SU-DHL-6 (cell line): ENCODE data around the gene TRIM7.

Experiments
- H2AFZ ChIP-seq: fragments of 200-600 bp; sonication (generic); 2 replicates; pipeline ENCODE4 v1.6.1; 2014; ENCODE audit warnings: low read depth, mild to moderate bottlenecking, moderate library complexity, mixed read lengths, antibody characterized with exemption, low read length; ENCODE audit not compliant: severe bottlenecking
- H3F3A ChIP-seq: fragments of 200-600 bp; shearing (Covaris generic); 2 replicates; pipeline ENCODE4 v1.6.0; 2016; ENCODE audit warnings: antibody characterized with exemption, mild to moderate bottlenecking; ENCODE audit not compliant: insufficient read depth
- H3K27ac ChIP-seq: fragments of 200-600 bp; sonication (generic); 2 replicates; pipeline ENCODE4 v1.5.1; 2016; ENCODE audit warnings: low read depth, mild to moderate bottlenecking, low read length, moderate library complexity, mixed read lengths
- H3K27me3 ChIP-seq: fragments of 200-600 bp; sonication (generic), shearing (Covaris generic); 2 replicates; pipeline ENCODE4 v1.6.0; 2014; ENCODE audit warnings: mild to moderate bottlenecking, low read length
- H3K36me3 ChIP-seq: fragments of 200-600 bp; sonication (generic); 2 replicates; pipeline ENCODE4 v1.6.1; 2014; ENCODE audit warnings: mild to moderate bottlenecking, low read length, mixed read lengths
- H3K4me2 ChIP-seq: fragments of 300-600, 200-600 bp; shearing (Covaris generic), sonication (generic); 2 replicates; pipeline ENCODE4 v1.6.0; 2014; ENCODE audit warnings: low read length, low read depth, mild to moderate bottlenecking; ENCODE audit not compliant: poor library complexity, severe bottlenecking
- H3K4me3 ChIP-seq: fragments of 200-600 bp; sonication (generic); 2 replicates; pipeline ENCODE4 v1.5.1; 2014; ENCODE audit warnings: antibody characterized with exemption, low read length, mild to moderate bottlenecking, mixed read lengths; ENCODE audit not compliant: insufficient read depth, poor library complexity, severe bottlenecking
- H3K79me2 ChIP-seq: fragments of 200-600 bp; sonication (generic); 2 replicates; pipeline ENCODE4 v1.6.1; 2014; ENCODE audit warnings: mild to moderate bottlenecking, low read length, moderate library complexity; ENCODE audit not compliant: insufficient read depth
- H3K9ac ChIP-seq: fragments of 200-600 bp; sonication (generic); 2 replicates; pipeline ENCODE4 v1.7.0; 2014; ENCODE audit warnings: mild to moderate bottlenecking, low read length
- H3K9me2 ChIP-seq: fragments of 200-600 bp; sonication (generic); replicated peaks from 2 replicates; pipeline ENCODE4 v1.6.1; 2014; ENCODE audit warnings: low read length; ENCODE audit not compliant: insufficient read depth
- H3K9me3 ChIP-seq: fragments of 200-600 bp; sonication (generic); 2 replicates; pipeline ENCODE4 v1.6.1; 2014; ENCODE audit warnings: low read length, mixed read lengths; ENCODE audit not compliant: insufficient read depth
- H4K20me1 ChIP-seq: fragments of 200-600 bp; sonication (generic); 2 replicates; pipeline ENCODE4 v1.6.1; 2014; ENCODE audit warnings: low read depth, mild to moderate bottlenecking, antibody characterized with exemption, low read length, moderate library complexity, mixed read lengths
- CTCF ChIP-seq: fragments of 200-600 bp; sonication (generic); IDR thresholded peaks from one replicate; pipeline ENCODE4 v1.5.1; 2017; ENCODE audit warnings: antibody characterized with exemption, mild to moderate bottlenecking, low read length, moderate library complexity; ENCODE audit not compliant: insufficient read depth, poor library complexity, severe bottlenecking
- EZH2phosphoT487 ChIP-seq: fragments of 200-600 bp; sonication (generic), shearing (Covaris generic); conservative IDR thresholded peaks from 2 replicates; pipeline ENCODE4 v1.6.1; 2018; ENCODE audit warnings: mild to moderate bottlenecking, antibody characterized with exemption, low read length, moderate library complexity, mixed read lengths

The TRIM7 gene

GRCh38 chr5:181235689-181236366 is 30.8 kb upstream of the TRIM7 start:
- Histone ChIP-seq H2AFZ (no peak overlapping the region), H3K36me3 (peaks cover 29% of the 10 kb centered on the region), H3K27me3 (no peaks in the 10 kb centered on the region)

GRCh38 chr5:181235323-181235688 is 30.3 kb upstream of the TRIM7 start:
- no peaks in the 10 kb centered on the region for H3K9me3 ChIP-seq
- 0 out of 2 replicates have a peak overlapping the region, but pooled peaks have one; percentile 9 for H3K27ac ChIP-seq
- H3K27me3 ChIP-seq, result no peaks in the 10 kb centered on the region
- H3K4me3 ChIP-seq, result no peak overlapping the region
- TF ChIP-seq CTCF, result no peak
- H4K20me1 ChIP-seq, result peaks cover 19% of the 10 kb centered on the region; the same call in 1 of the 2 replicates
- peaks cover 29% of the 10 kb centered on the region for H3K36me3 ChIP-seq
- H3K9ac ChIP-seq, result no peak overlapping the region
- H3K4me2 ChIP-seq, result no peak overlapping the region
- H3K79me2 ChIP-seq, result 0 out of 2 replicates have a peak, but pooled peaks cover 10% of the 10 kb centered on the region
- H3F3A ChIP-seq, result peaks cover 72% of the 10 kb centered on the region
- no peaks in the 10 kb centered on the region for H3K9me2 ChIP-seq
- H2AFZ ChIP-seq, result no peak overlapping the region

More at GRCh38 chr5:181235689-181236366, 30.8 kb upstream of the TRIM7 start:
- no peak overlapping the region for H3K4me3 ChIP-seq
- 0 out of 2 replicates have a peak overlapping the region, but pooled peaks have one; percentile 9 for H3K27ac ChIP-seq
- no peak for TF ChIP-seq EZH2phosphoT487
- no peak for TF ChIP-seq CTCF
- no peak overlapping the region for H3K4me2 ChIP-seq
- peaks cover 19% of the 10 kb centered on the region; the same call in 1 of the 2 replicates for H4K20me1 ChIP-seq
- H3K9me3 ChIP-seq, result no peaks in the 10 kb centered on the region
- no peaks in the 10 kb centered on the region for H3K9me2 ChIP-seq
- peaks cover 76% of the 10 kb centered on the region for H3F3A ChIP-seq
- H3K79me2 ChIP-seq, result peaks cover 10% of the 10 kb centered on the region; the same call in 1 of the 2 replicates
- H3K9ac ChIP-seq, result no peak overlapping the region

GRCh38 chr5:181234455-181235306 is 29.7 kb upstream of the TRIM7 start:
- Histone ChIP-seq H3K4me3 (no peak overlapping the region), H3K9ac (no peak overlapping the region), H3K9me2 (no peaks in the 10 kb centered on the region), H3F3A (peaks cover 68% of the 10 kb centered on the region), H3K27ac (peak overlapping the region; percentile 11; the same call in 1 of the 2 replicates), H3K9me3 (no peaks in the 10 kb centered on the region), H3K79me2 (0 out of 2 replicates have a peak, but pooled peaks cover 10% of the 10 kb centered on the region), H3K36me3 (peaks cover 29% of the 10 kb centered on the region), H4K20me1 (peaks cover 19% of the 10 kb centered on the region; the same call in 1 of the 2 replicates), H3K27me3 (no peaks in the 10 kb centered on the region), H3K4me2 (no peak overlapping the region), H2AFZ (no peak overlapping the region)
- TF ChIP-seq EZH2phosphoT487 (no peak), CTCF (no peak)
